A549 (cell line): ENCODE results near the gene ADAMTSL3. TPM values are rescaled to one million over a fixed set of nuclear protein-coding genes. Genes with fewer than 3 reads are reported as not detected.

ENCODE experiments used
- ATAC-seq, 2 experiments: fragments of 200-7000 bp in 1 of 2; fragments of >200 bp in 1 of 2; cut with Nextera tagmentation in 1 of 2; cut with Tn5 transposase in 1 of 2; 3 replicates each; pipeline versions ENCODE4 v1.8.0 to v1.9.1; 2018 to 2020; ENCODE audit warnings: mild to moderate bottlenecking in 1 of 2, moderate library complexity in 1 of 2
- CTCF ChIA-PET: fragments of 300-600 bp; sonication (Branson Sonifier 250); formaldehyde crosslinking; extraction: SDS; loops from one replicate; lab custom pipeline; 2021; ENCODE audit warnings: antibody characterized with exemption, inconsistent platforms; lab: Yijun Ruan, JAX
- POLR2A ChIA-PET: fragments of 350-600 bp; formaldehyde crosslinking; extraction: SDS; loops from one replicate; lab custom pipeline; 2021; ENCODE audit warnings: antibody characterized with exemption, inconsistent platforms; lab: Yijun Ruan, JAX
- DNase-seq, 2 experiments: peaks; one replicate each; pipeline versions ENCODE4 v3.0.0 to v3.0.0-alpha.2; 2011 to 2016; ENCODE audit warnings: low read depth in 1 of 2, low spot score in 1 of 2
- FAIRE-seq: peaks from 2 replicates; lab custom pipeline; 2011; peaks lifted over from hg19 to GRCh38; lab: Jason Lieb, UNC
- H3K27ac ChIP-seq, 2 experiments: fragments of >200 bp; sonication (Bioruptor Twin); formaldehyde crosslinking; 3 replicates each; pipeline ENCODE4 v1.5.1; 2016 to 2017
- H3K4me1 ChIP-seq: fragments of >200 bp; sonication (Bioruptor Twin); formaldehyde crosslinking; 3 replicates; pipeline ENCODE4 v1.6.1; 2016
- H3K4me2 ChIP-seq: fragments of >200 bp; sonication (Bioruptor Twin); formaldehyde crosslinking; 3 replicates; pipeline ENCODE4 v1.6.1; 2016
- H3K4me3 ChIP-seq: fragments of >200 bp; sonication (Bioruptor Twin); formaldehyde crosslinking; 3 replicates; pipeline ENCODE4 v1.5.1; 2016
- H3K9me3 ChIP-seq: fragments of >200 bp; sonication (Bioruptor Twin); formaldehyde crosslinking; 3 replicates; pipeline ENCODE4 v1.6.1; 2016
- BHLHE40 ChIP-seq: IDR thresholded peaks from 2 replicates; pipeline ENCODE4 v1.6.1; 2012; ENCODE audit warnings: low read depth, low read length, inconsistent platforms
- CBX2 ChIP-seq: fragments of 200-600 bp; sonication (generic); IDR thresholded peaks from 2 replicates; pipeline ENCODE4 v1.6.1; 2016; ENCODE audit warnings: low read depth, mild to moderate bottlenecking, borderline replicate concordance
- CBX8 ChIP-seq: fragments of 200-600 bp; sonication (generic); IDR thresholded peaks from 2 replicates; pipeline ENCODE4 v1.6.1; 2016
- CEBPB ChIP-seq, 2 experiments: fragments of >200 bp in 1 of 2; sonication (Bioruptor Twin) in 1 of 2; formaldehyde crosslinking in 1 of 2; IDR thresholded peaks; 2 replicates each; pipeline ENCODE4 v1.6.1; 2012 to 2016
- CHD4 ChIP-seq: fragments of 200-600 bp; sonication (generic); IDR thresholded peaks from 2 replicates; pipeline ENCODE4 v1.6.1; 2016; ENCODE audit warnings: antibody characterized with exemption, mild to moderate bottlenecking, borderline replicate concordance
- EHMT2 ChIP-seq: fragments of 200-600 bp; sonication (generic); IDR thresholded peaks from 2 replicates; pipeline ENCODE4 v1.6.1; 2016; ENCODE audit warnings: antibody characterized with exemption, low read depth, mild to moderate bottlenecking, moderate library complexity
- ELK1 ChIP-seq: fragments of 150-350 bp; IDR thresholded peaks from 2 replicates; pipeline ENCODE4 v1.6.1; 2014; ENCODE audit warnings: low read depth, mild to moderate bottlenecking, low read length
- EP300 ChIP-seq, 2 experiments: fragments of >200 bp; sonication (Bioruptor Twin); formaldehyde crosslinking; IDR thresholded peaks; 2 replicates in 1 of 2; 3 replicates in 1 of 2; pipeline ENCODE4 v1.6.1; 2016 to 2017
- ESRRA ChIP-seq: fragments of 150-350 bp; IDR thresholded peaks from 2 replicates; pipeline ENCODE4 v1.6.1; 2014; ENCODE audit warnings: mild to moderate bottlenecking, low read length, borderline replicate concordance
- FOSB ChIP-seq: fragments of 250-450 bp; sonication (Bioruptor Pico); IDR thresholded peaks from 2 replicates; pipeline ENCODE4 v1.5.0; 2020; ENCODE audit warnings: mild to moderate bottlenecking, moderate library complexity
- FOSL2 ChIP-seq, 2 experiments: fragments of 450-650 bp in 1 of 2; fragments of >200 bp in 1 of 2; sonication (Bioruptor Twin) in 1 of 2; formaldehyde crosslinking; IDR thresholded peaks; 2 replicates each; pipeline versions ENCODE4 v1.5.0 to v1.6.1; 2016 to 2020; ENCODE audit warnings: mild to moderate bottlenecking in 1 of 2, moderate library complexity in 1 of 2
- HMGXB4 ChIP-seq: fragments of 250-450 bp; sonication (Bioruptor Pico); IDR thresholded peaks from 2 replicates; pipeline ENCODE4 v1.5.0; 2021; ENCODE audit warnings: mild to moderate bottlenecking, moderate library complexity, borderline replicate concordance
- HOXA7 ChIP-seq: fragments of 250-450 bp; sonication (Bioruptor Pico); IDR thresholded peaks from 2 replicates; pipeline ENCODE4 v1.5.0; 2020; ENCODE audit warnings: mild to moderate bottlenecking, moderate library complexity
- HOXB5 ChIP-seq: fragments of 250-450 bp; sonication (Bioruptor Pico); IDR thresholded peaks from 2 replicates; pipeline ENCODE4 v1.5.0; 2020; ENCODE audit warnings: mild to moderate bottlenecking, moderate library complexity
- JUNB ChIP-seq: fragments of >200 bp; sonication (Bioruptor Twin); formaldehyde crosslinking; IDR thresholded peaks from 2 replicates; pipeline ENCODE4 v1.6.1; 2016
- KDM5A ChIP-seq: fragments of 200-600 bp; sonication (generic); IDR thresholded peaks from 2 replicates; pipeline ENCODE4 v1.6.1; 2016; ENCODE audit warnings: antibody characterized with exemption, mild to moderate bottlenecking
- MAX ChIP-seq: IDR thresholded peaks from 2 replicates; pipeline ENCODE4 v1.6.1; 2012
- PHF8 ChIP-seq: fragments of 200-600 bp; sonication (generic); IDR thresholded peaks from 2 replicates; pipeline ENCODE4 v1.6.1; 2016; ENCODE audit warnings: low read depth, mild to moderate bottlenecking, antibody characterized with exemption, moderate library complexity, borderline replicate concordance
- POLR2A ChIP-seq: IDR thresholded peaks from 2 replicates; pipeline ENCODE4 v1.6.1; 2012; ENCODE audit warnings: mild to moderate bottlenecking, low read length
- REST ChIP-seq: fragments of 200-600 bp; sonication (generic); IDR thresholded peaks from 2 replicates; pipeline ENCODE4 v1.6.1; 2016; ENCODE audit warnings: antibody characterized with exemption, mild to moderate bottlenecking, moderate library complexity
- RFX5 ChIP-seq: fragments of 450-650 bp; IDR thresholded peaks from 2 replicates; pipeline ENCODE4 v1.7.1; 2014; ENCODE audit warnings: antibody characterized with exemption, mild to moderate bottlenecking, moderate library complexity
- SREBF2 ChIP-seq: fragments of 450-650 bp; IDR thresholded peaks from 2 replicates; pipeline ENCODE4 v1.6.1; 2014; ENCODE audit warnings: mild to moderate bottlenecking, moderate library complexity
- ZC3H11A ChIP-seq: fragments of 450-650 bp; IDR thresholded peaks from 2 replicates; pipeline ENCODE4 v1.6.1; 2014; ENCODE audit warnings: antibody characterized with exemption, mild to moderate bottlenecking
- ZNF302 ChIP-seq: fragments of 250-450 bp; sonication (Bioruptor Pico); IDR thresholded peaks from 2 replicates; pipeline ENCODE4 v1.9.0; 2021; ENCODE audit warnings: inconsistent platforms, mild to moderate bottlenecking, moderate library complexity
- WGBS: methylation state at CpG from one replicate; pipeline ENCODE4 v1.1.6; 2017; ENCODE audit errors: missing lambda C conversion rate; 5-methylcytosine and 5-hydroxymethylcytosine counted together
- polyA plus RNA-seq, 4 experiments: library from polyadenylated mRNA; depleted of rRNA in 3 of 4; stranded (reverse); fragments of >200 nt; fragmentation: RNase III in 1 of 4; extraction: RNeasy Plus Mini Kit Qiagen cat#74134 plus additional on column Dnase treatment in 1 of 4; gene quantifications; 2 replicates in 3 of 4; 3 replicates in 1 of 4; pipeline ENCODE4 v1.2.3, GENCODE V29; 2011 to 2017

Gene ADAMTSL3
- polyA plus RNA-seq, 2 of the 4 experiments (the other 2 are of a cell fraction), result 0.22 to 0.25 TPM

- ChIA-PET POLR2A (no interaction called here), CTCF (no interaction called here)
- H3K4me2 ChIP-seq, result no peak overlapping the region
- ATAC-seq (no peak), FAIRE-seq (no peak), DNase-seq (no peak)
- TF ChIP-seq EHMT2 (no peak), REST (no peak), FOSL2 (IDR thresholded peaks at IDR 0.05) (no peak), FOSL2 (CRISPR knock-in tag; IDR thresholded peaks at IDR 0.05) (no peak), ESRRA (no peak), KDM5A (no peak), HOXB5 (CRISPR knock-in tag) (no peak), PHF8 (no peak), POLR2A (no peak), CEBPB (IDR thresholded peaks at IDR 0.05) (no peak), HOXA7 (CRISPR knock-in tag) (no peak), FOSB (no peak), JUNB (no peak)
- H3K27ac ChIP-seq, result no peak overlapping the region
- no peak overlapping the region for H3K4me3 ChIP-seq
- no peaks in the 10 kb centered on the region for H3K9me3 ChIP-seq
- H3K4me1 ChIP-seq, result no peaks in the 10 kb centered on the region
- WGBS, result 22% methylated on average over 3 of the region's 4 CpGs
Observed at GRCh38 chr15:83776986-83777385, 123.1 kb downstream of the ADAMTSL3 start.

- DNase-seq, result no peak
- ChIA-PET CTCF (no interaction called here), POLR2A (no interaction called here)
- H3K9me3 ChIP-seq, result 0 out of 3 replicates have a peak, but pooled peaks cover 2% of the 10 kb centered on the region
- H3K4me2 ChIP-seq, result no peak overlapping the region
- H3K4me3 ChIP-seq, result no peak overlapping the region
- FAIRE-seq, result no peak
- no peak overlapping the region for H3K27ac ChIP-seq
- no peak for ATAC-seq
- TF ChIP-seq EP300 (IDR thresholded peaks at IDR 0.05) (no peak), SREBF2 (no peak), CBX2 (no peak), JUNB (no peak), CBX8 (no peak), MAX (no peak), ZC3H11A (no peak), RFX5 (no peak), FOSB (no peak), HMGXB4 (no peak), ELK1 (no peak), CHD4 (no peak), BHLHE40 (no peak), ZNF302 (no peak), HOXA7 (CRISPR knock-in tag) (no peak)
- TF ChIP-seq, all 56 proteins: peak for 0
- 35% methylated on average over 1 of the region's 1 CpG for WGBS
- H3K4me1 ChIP-seq, result no peaks in the 10 kb centered on the region
Observed at GRCh38 chr15:83783227-83783626, 129.3 kb downstream of the ADAMTSL3 start.
